ENCODE data around the gene TBC1D5. TPM values are rescaled to one million over a fixed set of nuclear protein-coding genes. Genes with fewer than 3 reads are reported as not detected.

Gene TBC1D5
- total and polyA plus RNA-seq, 2 of the 8 experiments (the other 6 are each of a cell fraction or from before 2014, with no cell fraction given): 11.0 to 22.9 TPM

DNA sequence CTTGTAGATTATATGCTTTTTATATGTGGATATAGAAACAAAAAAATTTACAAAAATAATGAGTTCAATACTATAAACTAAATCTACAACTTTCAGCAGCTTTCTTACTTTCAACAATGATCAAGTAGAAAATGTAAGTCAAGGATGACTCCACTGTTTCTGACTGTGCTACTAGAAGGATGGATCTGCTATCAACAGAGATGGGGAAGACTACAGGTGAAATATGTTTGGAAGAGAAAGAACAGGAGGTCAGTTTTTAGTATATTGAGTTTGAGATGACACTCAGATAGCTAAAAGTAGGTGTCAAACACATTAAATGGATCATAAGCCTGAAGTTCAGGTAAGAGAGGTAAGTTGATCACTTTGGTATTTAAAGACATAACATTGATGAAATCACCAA is 107.5 kb downstream of the TBC1D5 start:
- Histone ChIP-seq H4K20me1 (replicated peaks in 1 of 2; ENCODE audit: control insufficient read depth in 1 of 2, insufficient read depth in 2 of 2, low read length in 2 of 2) (no peaks in the 10 kb centered on the region), H3K9ac (replicated peaks in 1 of 4; ENCODE audit: extremely low read depth in 1 of 4, low read depth in 3 of 4, low read length in 3 of 4) (no peak overlapping the region), H3K4ac (replicated peaks; ENCODE audit: insufficient read length, low read depth, low read length) (no peak overlapping the region), H4K8ac (ENCODE audit: extremely low read depth, insufficient read depth, low read length) (no peak overlapping the region), H3K4me1 (replicated peaks in 1 of 4; ENCODE audit: control insufficient read depth in 3 of 4, insufficient read depth in 4 of 4, low read length in 3 of 4) (no peaks in the 10 kb centered on the region), H2BK120ac (replicated peaks; ENCODE audit: low read depth, low read length) (no peak overlapping the region), H3K27me3 (replicated peaks in 1 of 4; ENCODE audit: control insufficient read depth in 3 of 4, extremely low read depth in 1 of 4, insufficient read depth in 3 of 4, low read length in 3 of 4) (no peaks in the 10 kb centered on the region), H3K56ac (replicated peaks; ENCODE audit: insufficient read length, low read depth, low read length) (no peak overlapping the region), H3K4me2 (ENCODE audit: insufficient read depth in 1 of 2, low read depth in 2 of 2, low read length in 2 of 2) (no peak overlapping the region), H3K79me2 (ENCODE audit: control insufficient read depth in 1 of 2, insufficient read depth in 2 of 2, low read length in 2 of 2) (no peaks in the 10 kb centered on the region), H4K5ac (ENCODE audit: insufficient read length, low read depth, low read length) (no peak overlapping the region), H2AK5ac (ENCODE audit: low read depth, low read length) (no peak overlapping the region), H3K14ac (ENCODE audit: insufficient read length) (no peak overlapping the region), H3K23me2 (ENCODE audit: low read depth, low read length) (no peaks in the 10 kb centered on the region), H3K4me3 (ENCODE audit: extremely low read depth in 1 of 4, insufficient read depth in 2 of 4, low read depth in 3 of 4, low read length in 4 of 4) (no peak overlapping the region), H2BK5ac (ENCODE audit: low read depth, low read length) (no peak overlapping the region), H3K27ac (ENCODE audit: low read depth, low read length) (no peak overlapping the region), H3K9me3 (ENCODE audit: insufficient read depth in 2 of 2, low read depth in 1 of 2, low read length in 1 of 2) (no peaks in the 10 kb centered on the region), H2BK12ac (ENCODE audit: low read depth, low read length) (no peak overlapping the region), H2AFZ (ENCODE audit: low read length) (no peak overlapping the region), H3K79me1 (ENCODE audit: low read depth, low read length) (no peaks in the 10 kb centered on the region), H2BK20ac (ENCODE audit: low read length) (no peak overlapping the region), H3K18ac (ENCODE audit: extremely low read depth, low read length) (no peak overlapping the region), H3K23ac (ENCODE audit: insufficient read length) (no peak overlapping the region), H3K36me3 (ENCODE audit: control insufficient read depth in 2 of 4, insufficient read depth in 4 of 4, low read length in 3 of 4) (no peaks in the 10 kb centered on the region), H4K91ac (replicated peaks; ENCODE audit: insufficient read length, low read length) (no peak overlapping the region), H2BK15ac (ENCODE audit: low read length) (no peak overlapping the region)
- ChIA-PET CTCF (ENCODE audit: partially characterized antibody) (interaction anchor here (2.8 kb wide), 1 partner anchor 10 kb away, joined by 18 read pairs; no protein-coding TSS in a partner anchor), POLR2A (ENCODE audit: partially characterized antibody) (no interaction called here)
- FAIRE-seq (no peak), DNase-seq (ENCODE audit: low read depth in 1 of 2, low spot score in 2 of 2) (no peak)
- TF ChIP-seq CHD2 (IDR thresholded peaks at IDR 0.05; ENCODE audit: low read length) (no peak), RAD21 (IDR thresholded peaks at IDR 0.05 in 1 of 2, conservative IDR thresholded peaks at IDR 0.05 in 1 of 2; ENCODE audit: low read depth in 2 of 2, low read length in 2 of 2) (no peak), KDM1A (IDR thresholded peaks at IDR 0.05; ENCODE audit: borderline replicate concordance, low read length) (no peak), E2F6 (IDR thresholded peaks at IDR 0.05) (no peak), CTBP2 (IDR thresholded peaks at IDR 0.05; ENCODE audit: borderline replicate concordance, insufficient read depth, insufficient read length, low read length) (no peak), GTF2F1 (IDR thresholded peaks at IDR 0.05; ENCODE audit: borderline replicate concordance, low read depth, low read length) (no peak), FOSL1 (IDR thresholded peaks at IDR 0.05; ENCODE audit: insufficient read depth, low read depth, low read length) (no peak), NANOG (IDR thresholded peaks at IDR 0.05; ENCODE audit: insufficient read depth, low read depth, low read length, poor library complexity, severe bottlenecking) (no peak), RXRA (IDR thresholded peaks at IDR 0.05; ENCODE audit: insufficient read depth, low read depth, low read length) (no peak), CHD1 (IDR thresholded peaks at IDR 0.05; ENCODE audit: low read depth, low read length) (no peak), SRF (IDR thresholded peaks at IDR 0.05; ENCODE audit: low read depth, low read length) (no peak), POLR2A (IDR thresholded peaks at IDR 0.05; ENCODE audit: control extremely low read depth in 1 of 2, low read depth in 2 of 2, low read length in 2 of 2) (no peak), KDM5A (IDR thresholded peaks at IDR 0.05; ENCODE audit: low read length) (no peak), ASH2L (IDR thresholded peaks at IDR 0.05; ENCODE audit: low read length) (no peak), CBX5 (IDR thresholded peaks at IDR 0.05; ENCODE audit: low read depth, low read length) (no peak), MAFK (IDR thresholded peaks at IDR 0.05; ENCODE audit: low read depth, low read length) (no peak)
